ENCODE data around the gene NDST1. TPM values are rescaled to one million over a fixed set of nuclear protein-coding genes. Genes with fewer than 3 reads are reported as not detected.

The NDST1 gene
- total RNA-seq, 4 donors from 2014 or later: 10.9 to 86.0 (median 42.5) TPM

DNA sequence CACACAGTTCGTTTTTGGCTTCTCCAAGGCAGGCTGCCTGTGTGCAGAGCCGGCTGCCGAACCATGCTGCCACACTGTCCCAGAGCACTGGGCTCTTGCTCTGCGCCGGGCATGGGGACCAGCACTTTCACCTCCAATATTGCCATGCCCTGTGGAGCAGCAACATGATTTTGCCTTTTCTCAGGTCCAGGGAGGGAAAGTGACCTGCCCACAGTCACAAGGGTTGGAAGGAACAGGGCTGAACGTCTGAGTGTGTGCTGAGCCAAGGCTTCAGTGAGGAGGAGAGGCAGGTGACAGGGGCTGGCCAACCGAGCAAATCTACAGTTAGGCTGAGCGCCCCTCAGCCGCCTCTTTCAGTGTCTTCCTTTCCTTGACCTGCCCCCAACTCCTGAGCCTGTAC is 98.5 kb downstream of the NDST1 start:
- Histone ChIP-seq H3K27me3 (no peaks in the 10 kb centered on the region), H3K9me3 (no peaks in the 10 kb centered on the region), H3K4me1 (no peaks in the 10 kb centered on the region), H3K36me3 (no peaks in the 10 kb centered on the region), H3K4me3 (no peak overlapping the region), H3K27ac (no peak overlapping the region)
- intact Hi-C loops (cut with DNase I; ENCODE audit: low total_unique reads): no loop called here
- DNase-seq: no peak
- TF ChIP-seq POLR2A (IDR thresholded peaks at IDR 0.05): no peak
- TF ChIP-seq, protein P1, sequence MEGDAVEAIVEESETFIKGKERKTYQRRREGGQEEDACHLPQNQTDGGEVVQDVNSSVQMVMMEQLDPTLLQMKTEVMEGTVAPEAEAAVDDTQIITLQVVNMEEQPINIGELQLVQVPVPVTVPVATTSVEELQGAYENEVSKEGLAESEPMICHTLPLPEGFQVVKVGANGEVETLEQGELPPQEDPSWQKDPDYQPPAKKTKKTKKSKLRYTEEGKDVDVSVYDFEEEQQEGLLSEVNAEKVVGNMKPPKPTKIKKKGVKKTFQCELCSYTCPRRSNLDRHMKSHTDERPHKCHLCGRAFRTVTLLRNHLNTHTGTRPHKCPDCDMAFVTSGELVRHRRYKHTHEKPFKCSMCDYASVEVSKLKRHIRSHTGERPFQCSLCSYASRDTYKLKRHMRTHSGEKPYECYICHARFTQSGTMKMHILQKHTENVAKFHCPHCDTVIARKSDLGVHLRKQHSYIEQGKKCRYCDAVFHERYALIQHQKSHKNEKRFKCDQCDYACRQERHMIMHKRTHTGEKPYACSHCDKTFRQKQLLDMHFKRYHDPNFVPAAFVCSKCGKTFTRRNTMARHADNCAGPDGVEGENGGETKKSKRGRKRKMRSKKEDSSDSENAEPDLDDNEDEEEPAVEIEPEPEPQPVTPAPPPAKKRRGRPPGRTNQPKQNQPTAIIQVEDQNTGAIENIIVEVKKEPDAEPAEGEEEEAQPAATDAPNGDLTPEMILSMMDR (IDR thresholded peaks at IDR 0.05): no peak

DNA sequence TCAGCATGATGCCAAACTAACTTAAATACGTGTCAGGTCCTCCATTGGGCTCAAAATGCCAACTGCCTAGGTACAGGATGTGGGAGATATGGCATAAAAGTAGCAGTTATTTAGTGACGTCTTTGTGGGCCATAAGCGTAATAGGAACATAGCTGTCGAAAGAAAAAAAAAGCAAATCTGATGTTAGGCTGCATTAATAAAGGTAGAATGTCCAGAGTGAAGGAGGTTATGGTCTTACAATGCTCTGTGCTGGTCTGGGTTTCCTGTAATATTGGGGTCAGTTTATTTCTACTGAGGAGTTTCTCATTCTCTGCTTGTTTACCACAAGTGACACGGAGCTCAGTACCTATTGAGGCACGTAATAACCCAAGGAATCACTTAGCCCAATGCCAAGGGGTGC is 99.2 kb downstream of the NDST1 start:
- Histone ChIP-seq H3K4me3 (no peak overlapping the region), H3K27ac (no peak overlapping the region), H3K36me3 (no peaks in the 10 kb centered on the region), H3K27me3 (no peaks in the 10 kb centered on the region), H3K4me1 (no peaks in the 10 kb centered on the region), H3K9me3 (no peaks in the 10 kb centered on the region)
- no peak for DNase-seq
- intact Hi-C loops (cut with DNase I; ENCODE audit: low total_unique reads): no loop called here
- TF ChIP-seq, protein P1 (IDR thresholded peaks at IDR 0.05): no peak
- TF ChIP-seq POLR2A (IDR thresholded peaks at IDR 0.05): no peak

Other genes starting within 250 kb of the NDST1 start
- 10 to 100 TPM in 1 of 4 donors, 1 to 10 TPM in 2, under 1 TPM in 1; under 0.01 to 23.7 (median 4.3) TPM for gene CAMK2A, start 218.4 kb upstream of the NDST1 start, total RNA-seq
- gene ARSI, start 205.2 kb upstream of the NDST1 start, total RNA-seq: 10 to 100 TPM in 1 of 4 donors, 1 to 10 TPM in 3; 4.3 to 15.1 (median 5.7) TPM
- 10 to 100 TPM in 3 of 4 donors, 1 to 10 TPM in 1; 9.4 to 40.0 (median 20.1) TPM for gene TCOF1, start 150.4 kb upstream of the NDST1 start, total RNA-seq
- 1,000 to 10,000 TPM in 1 of 4 donors, 100 to 1,000 TPM in 3; 118 to 1,231 (median 675) TPM for gene CD74, start 95.2 kb upstream of the NDST1 start, total RNA-seq
- gene RPS14, start 58.4 kb upstream of the NDST1 start, total RNA-seq: over 10,000 TPM in 1 of 4 donors, 1,000 to 10,000 TPM in 3; 2,445 to 12,361 (median 6,046) TPM
- 100 to 1,000 TPM in 1 of 4 donors, 10 to 100 TPM in 1, 1 to 10 TPM in 2; 3.6 to 146 (median 10.6) TPM for gene SYNPO, start 132.5 kb downstream of the NDST1 start, total RNA-seq
- gene MYOZ3, start 153.1 kb downstream of the NDST1 start, total RNA-seq: 10 to 100 TPM in 1 of 4 donors, 1 to 10 TPM in 2, not detected in 1; 3.2 to 69.1 (median 3.4) TPM
- 10 to 100 TPM; 38.2 to 58.4 (median 43.2) TPM for gene RBM22, start 192.9 kb downstream of the NDST1 start, total RNA-seq